Heart left ventricle (tissue), 13 donors: ENCODE data around the gene MS4A6A.

Experiments
- POLR2A ChIP-seq, 2 donors: fragments of 450-650 bp; IDR thresholded peaks; one replicate each; pipeline ENCODE4 v1.6.1; 2017; ENCODE audit warnings: antibody characterized with exemption in 2 of 2, mild to moderate bottlenecking in 2 of 2, moderate library complexity in 2 of 2
- TF ChIP-seq, protein P1 (sequence below), 12 donors: fragments of 200-600 bp; sonication (generic) in 4 of 12; IDR thresholded peaks; one replicate each; pipeline versions ENCODE4 v1.5.0 to v1.8.0; 2018 to 2022; ENCODE audit warnings: antibody characterized with exemption in 12 of 12, mild to moderate bottlenecking in 5 of 12
- donor health status: ischemic (EF 13 %, LVEDD 7.1; RV severe dilation, severe dysfunction).
- donor health status: DM: no; HTN: yes; CAD: no.
- donor health status: DM: no; HTN: no; CAD: no.
- donor health status: ischemic (EF 25% LVEDD 6.9; RV normal size, moderate dysfunction).
- donor health status: ischemic (EF 25% LVEDD 5.7; RV mildly dilated, moderate dysfunction).
- donor health status: ischemic (EF 35%, LVEDD 5.7; RV mildly dilated, moderate dysfunction).
- donor health status: nonischemic (EF 11% LVEDD 7.7; RV severe dilation, severe dysfunction).
- donor health status: DM: yes; HTN: yes; CAD: no.
- donor health status: PGD.
- donor health status: ischemic (EF 29% LVEDD 5.4; RV normal size, mild dysfunction).
- donor health status: nonischemic (EF 23%, LVEDD 6.1; RV moderate dilation, normal function).

- TF ChIP-seq, protein P1, sequence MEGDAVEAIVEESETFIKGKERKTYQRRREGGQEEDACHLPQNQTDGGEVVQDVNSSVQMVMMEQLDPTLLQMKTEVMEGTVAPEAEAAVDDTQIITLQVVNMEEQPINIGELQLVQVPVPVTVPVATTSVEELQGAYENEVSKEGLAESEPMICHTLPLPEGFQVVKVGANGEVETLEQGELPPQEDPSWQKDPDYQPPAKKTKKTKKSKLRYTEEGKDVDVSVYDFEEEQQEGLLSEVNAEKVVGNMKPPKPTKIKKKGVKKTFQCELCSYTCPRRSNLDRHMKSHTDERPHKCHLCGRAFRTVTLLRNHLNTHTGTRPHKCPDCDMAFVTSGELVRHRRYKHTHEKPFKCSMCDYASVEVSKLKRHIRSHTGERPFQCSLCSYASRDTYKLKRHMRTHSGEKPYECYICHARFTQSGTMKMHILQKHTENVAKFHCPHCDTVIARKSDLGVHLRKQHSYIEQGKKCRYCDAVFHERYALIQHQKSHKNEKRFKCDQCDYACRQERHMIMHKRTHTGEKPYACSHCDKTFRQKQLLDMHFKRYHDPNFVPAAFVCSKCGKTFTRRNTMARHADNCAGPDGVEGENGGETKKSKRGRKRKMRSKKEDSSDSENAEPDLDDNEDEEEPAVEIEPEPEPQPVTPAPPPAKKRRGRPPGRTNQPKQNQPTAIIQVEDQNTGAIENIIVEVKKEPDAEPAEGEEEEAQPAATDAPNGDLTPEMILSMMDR (IDR thresholded peaks at IDR 0.05) = no peak
- no peak for TF ChIP-seq POLR2A (IDR thresholded peaks at IDR 0.05)
Measured at GRCh38 chr11:60222141-60222540, 39.3 kb upstream of the MS4A6A start.
